Fibroblast of peridontal ligament (primary cell): ENCODE data around the gene PRR5L.

Source experiments
- DNase-seq: peaks from one replicate; pipeline ENCODE4 v3.0.0-alpha.2; 2010; ENCODE audit errors: extremely low read depth

The PRR5L gene

DNA sequence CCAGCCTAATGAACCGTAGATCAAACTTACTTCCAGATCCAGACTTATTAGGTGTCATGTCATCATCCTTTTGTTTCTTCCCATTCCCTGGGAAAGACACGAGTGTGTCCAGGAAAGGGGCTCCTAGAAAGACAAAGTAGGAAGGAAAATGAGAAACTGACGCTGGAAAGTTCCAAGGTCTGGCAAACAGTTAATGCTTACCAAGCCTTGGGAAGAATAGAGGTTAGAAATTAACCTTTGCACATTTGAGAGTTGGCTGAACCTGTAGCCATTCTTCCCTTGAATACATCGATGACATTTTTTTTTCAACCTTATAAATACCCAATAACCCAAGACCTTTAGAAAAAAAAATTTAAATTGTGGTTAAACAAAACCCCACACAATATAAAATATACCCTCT, 136.7 kb downstream of the PRR5L start:
- DNase-seq, result no peak

DNA sequence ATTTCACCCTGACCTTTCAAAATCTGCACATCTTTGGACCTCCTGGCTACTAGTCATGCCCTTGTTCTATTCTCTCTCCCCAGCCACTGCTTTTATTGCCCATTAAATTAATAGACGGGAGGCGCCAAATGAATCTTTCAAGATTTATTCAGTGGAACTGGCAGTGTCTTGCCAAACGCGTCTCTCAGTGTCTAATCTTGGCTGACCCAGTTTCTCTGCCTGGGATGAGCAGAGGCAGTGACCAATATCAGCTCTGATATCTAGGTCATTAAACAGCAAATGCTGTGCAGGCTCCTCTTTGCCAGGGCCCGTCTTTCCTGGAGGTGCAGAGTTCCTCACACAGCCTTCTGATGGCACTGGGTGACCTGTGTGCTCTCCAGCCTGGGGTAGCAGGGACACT, 140.0 kb downstream of the PRR5L start:
- DNase-seq, result no peak

DNA sequence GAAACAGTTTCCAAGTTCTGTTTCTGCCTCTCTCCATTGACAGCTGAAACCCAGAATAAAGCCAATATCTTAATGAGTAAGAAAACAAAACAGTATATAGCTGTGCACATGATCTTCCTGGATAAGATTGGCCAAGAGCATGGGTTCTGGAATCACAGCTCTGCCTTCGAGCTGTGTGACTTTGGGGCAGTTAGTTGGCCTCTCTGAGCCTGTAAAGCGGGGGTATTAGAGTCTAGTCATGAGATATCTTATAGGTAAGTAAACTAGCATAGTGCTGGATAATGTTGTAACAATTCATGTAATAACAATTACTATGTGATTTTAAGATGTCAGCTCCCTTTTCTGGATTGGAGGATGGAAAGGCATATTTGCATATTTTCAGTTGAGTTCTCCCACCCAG, 140.5 kb downstream of the PRR5L start:
- no peak for DNase-seq

DNA sequence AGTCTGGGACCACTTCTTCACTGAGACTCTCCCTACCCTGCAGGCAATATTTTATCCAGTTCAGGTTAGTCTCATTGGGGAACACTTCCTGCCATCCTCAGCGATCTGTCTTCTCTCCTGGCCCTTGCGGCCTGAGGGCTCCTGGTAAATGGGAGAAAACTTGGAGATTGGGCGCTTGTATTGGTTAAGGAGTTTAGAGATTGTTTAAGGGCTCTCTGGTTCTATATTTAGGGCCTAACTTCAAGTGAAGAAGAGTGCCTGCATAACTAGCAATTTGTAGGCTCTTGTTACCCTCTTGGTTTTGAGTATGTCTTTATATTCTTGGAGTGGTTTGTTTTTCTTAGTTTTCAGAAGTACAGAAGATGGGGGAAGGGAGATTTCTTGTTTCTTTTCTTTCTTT, 141.3 kb downstream of the PRR5L start:
- DNase-seq, result no peak

DNA sequence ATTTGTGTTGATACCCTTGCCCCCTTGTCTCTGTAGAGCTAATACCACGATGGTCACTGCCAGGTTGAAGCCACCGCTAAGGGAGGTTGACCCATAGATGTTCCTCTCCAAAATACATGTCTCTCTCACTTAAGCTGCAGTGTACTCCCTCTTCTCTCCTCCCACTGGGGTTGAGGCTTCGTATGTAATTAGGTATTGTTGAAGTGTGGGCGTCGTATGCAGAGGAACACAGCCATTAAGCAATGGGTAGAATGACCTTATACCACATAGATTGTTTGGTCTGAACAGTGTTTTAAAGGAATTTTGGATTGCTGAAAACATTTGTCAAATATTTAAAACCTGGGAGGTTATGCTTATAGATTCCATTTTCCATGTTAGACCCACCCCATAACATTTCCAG, 142.0 kb downstream of the PRR5L start:
- DNase-seq, result no peak

DNA sequence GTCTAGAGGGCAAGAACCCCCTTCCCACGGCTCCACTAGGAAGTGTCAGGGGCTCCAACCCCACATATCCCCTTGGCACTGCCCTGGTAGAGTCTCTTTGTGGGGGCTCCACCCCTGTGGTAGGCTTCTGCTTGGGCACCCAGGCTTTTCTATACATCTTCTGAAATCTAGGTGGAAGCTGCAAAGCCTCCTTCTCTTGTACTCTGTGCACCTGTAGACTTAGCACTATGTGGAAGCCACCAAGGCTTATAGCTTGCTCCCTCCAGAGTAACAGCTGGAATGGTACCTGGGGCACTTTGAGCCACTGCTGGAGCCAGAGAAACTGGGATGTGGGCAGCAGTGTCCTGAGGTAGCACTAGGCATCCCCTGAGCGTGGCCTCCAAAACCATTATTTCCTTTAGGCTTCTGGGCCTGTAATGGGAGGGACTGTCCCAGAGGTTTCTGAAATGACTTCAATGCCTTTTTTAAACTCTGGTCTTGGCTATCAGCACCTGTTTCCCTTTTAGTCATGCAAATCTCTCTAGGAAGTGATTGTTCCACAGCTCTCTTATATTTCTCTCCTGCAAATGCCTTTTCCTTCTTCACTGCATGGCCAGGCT, 145.6 kb downstream of the PRR5L start:
- no peak for DNase-seq

DNA sequence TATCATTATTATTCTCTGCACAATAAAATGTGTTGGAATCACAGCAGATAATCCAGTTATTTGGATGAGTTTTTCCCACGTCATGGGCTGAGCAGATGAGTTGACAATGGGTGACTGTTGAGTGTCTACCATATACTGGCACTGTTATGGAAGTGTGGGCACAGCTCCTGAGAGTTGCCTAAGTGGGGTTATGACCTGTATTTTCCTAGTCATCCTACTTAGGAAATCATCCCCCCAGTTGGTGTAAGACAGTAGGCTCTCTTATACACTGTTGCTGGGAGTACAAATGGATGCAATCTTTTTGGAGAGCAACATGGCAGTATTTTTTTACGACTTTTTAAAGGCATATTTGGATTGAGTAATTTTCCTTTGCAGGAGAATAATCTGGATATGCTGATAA, 147.6 kb downstream of the PRR5L start:
- DNase-seq, result no peak

DNA sequence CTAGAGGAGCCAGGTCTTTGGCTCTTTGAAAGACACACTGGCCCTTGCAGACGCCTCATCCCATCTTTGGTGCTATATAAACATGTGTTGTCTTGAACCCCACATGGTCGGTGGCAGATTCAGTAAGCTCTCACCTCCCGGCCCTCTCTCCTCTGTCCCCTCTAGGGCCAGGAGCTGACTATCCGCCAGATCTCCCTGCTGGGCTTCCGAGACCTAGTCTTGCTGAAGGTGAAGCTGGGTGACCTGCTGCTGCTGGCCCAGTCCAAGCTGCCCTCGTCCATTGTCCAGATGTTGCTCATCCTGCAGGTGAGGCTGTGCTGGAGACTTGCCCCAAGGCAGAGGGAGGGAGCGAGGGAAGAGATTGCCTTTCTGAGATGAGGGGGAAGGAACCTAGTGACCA, 150.0 kb downstream of the PRR5L start:
- DNase-seq, result no peak

DNA sequence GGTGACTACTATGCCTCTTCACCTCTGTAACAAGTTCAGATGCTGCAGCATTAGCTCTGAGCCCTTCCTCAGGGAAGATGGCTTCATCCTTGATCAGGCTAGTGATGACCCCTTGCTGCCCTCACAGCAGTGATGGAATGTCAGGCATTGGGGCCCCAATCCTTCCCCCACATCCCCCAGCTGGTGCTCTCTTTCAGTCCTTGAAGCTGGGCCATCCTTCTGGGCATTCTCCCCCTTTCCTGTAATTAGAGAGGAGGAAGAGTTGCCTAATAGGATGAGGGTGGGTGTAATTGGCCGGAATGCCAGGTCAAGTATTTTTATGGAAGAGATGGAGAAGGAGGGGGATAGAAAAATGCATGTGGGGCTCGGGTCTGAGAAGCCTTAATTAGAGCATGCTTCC, 151.4 kb downstream of the PRR5L start:
- peak; percentile 26 for DNase-seq

DNA sequence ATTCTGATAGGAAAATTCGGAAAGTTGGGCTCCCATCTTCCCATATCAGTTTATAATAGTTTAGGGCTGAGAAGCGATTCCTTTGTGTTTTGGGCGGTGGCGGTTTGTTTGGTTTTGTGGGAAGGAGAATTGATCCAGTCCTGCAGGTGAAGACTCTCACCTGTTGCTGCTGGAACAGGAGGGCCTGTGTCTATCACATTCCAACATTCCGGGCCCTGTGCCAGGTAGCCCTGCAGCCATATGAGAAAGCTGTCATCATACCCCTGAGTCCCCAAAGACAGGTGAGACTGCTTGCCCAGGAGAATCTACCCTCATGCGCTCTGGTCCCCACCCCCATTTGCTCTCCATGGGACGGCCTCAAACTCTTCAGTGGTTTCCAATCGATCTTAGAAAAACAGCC, 151.9 kb downstream of the PRR5L start:
- no peak for DNase-seq

DNA sequence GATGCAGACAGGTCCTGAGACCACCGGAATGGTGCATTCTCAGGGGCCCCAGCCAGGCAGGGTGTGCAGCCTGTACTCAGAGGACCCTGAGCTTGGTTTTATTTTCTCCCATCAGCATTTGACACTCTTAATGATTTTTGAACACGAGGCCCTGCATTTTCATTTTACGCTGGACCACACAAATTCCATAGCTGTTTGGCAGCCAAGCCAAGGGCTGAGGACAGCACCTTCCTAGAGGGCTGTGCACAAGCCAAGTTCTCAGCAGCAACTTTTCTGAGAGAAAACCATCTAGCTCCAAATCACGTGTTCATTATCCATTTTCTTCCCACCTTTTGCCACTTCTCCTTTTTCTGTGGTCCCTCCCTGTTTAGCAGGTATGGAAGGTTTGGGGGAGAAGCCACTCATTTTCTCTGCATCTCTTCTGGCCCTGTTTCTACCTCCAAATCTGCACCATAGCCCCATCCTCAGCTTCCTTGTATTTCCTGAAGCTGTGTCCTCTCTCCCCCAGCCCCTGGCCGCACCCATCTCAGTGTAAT, 153.5 kb downstream of the PRR5L start:
- DNase-seq, result no peak

DNA sequence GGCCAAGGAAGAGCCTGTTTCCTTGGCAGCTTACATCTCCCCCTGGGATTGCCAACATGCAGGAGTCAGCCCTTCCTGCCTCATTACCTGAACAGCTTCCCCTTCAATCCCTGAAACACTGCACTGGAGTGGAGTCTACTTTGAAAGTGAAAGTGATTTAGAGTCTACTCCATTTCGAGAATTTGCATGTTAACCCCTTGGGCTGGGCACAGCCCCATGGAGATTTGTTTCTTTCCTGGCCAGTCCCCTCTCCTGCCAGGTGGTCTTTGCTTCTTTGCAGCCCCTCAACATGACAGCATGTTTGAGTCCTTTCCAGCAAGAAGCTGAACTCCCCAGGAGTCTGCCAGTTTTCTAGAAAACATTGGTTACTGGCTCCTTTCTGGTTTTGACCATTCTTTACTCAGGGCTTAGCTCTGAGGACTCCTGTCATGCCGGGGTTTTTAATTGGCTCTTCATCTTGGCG, 154.1 kb downstream of the PRR5L start:
- peak; percentile 30 for DNase-seq

DNA sequence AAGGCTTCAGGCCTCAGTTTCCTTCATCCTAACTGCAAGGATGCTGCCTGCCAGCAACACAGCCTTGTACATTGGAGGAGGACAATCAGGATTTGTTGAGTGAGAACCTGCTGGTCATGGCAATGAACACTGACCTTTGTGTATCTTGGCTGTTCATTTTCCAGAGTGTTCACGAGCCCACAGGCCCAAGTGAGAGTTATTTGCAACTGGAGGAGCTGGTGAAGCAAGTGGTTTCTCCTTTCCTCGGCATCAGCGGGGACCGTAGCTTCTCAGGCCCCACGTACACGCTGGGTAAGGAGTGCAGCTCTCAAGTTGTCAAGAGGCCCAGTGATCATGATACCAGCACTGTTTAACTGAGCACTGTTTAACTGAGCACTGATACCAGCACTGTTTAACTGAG, 155.0 kb downstream of the PRR5L start:
- no peak for DNase-seq

DNA sequence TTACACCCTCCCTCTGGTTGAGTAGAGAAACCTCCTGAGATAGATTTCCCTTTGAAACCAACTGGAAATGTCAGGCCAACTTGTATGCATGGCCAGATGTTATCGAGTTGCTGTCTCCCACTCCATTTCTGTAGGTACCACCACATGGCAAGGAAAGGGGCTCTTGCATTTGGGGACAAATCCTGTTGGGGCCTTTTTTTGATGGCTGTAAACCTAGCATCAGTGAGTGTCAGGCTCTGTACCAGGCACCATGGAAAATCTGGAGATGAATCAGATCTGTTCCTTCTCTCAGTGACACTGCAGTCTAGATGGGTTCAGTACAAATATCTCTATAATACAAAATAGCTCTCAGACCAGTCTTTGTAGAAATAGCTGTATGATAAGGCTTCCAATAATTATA, 155.6 kb downstream of the PRR5L start:
- DNase-seq, result no peak

DNA sequence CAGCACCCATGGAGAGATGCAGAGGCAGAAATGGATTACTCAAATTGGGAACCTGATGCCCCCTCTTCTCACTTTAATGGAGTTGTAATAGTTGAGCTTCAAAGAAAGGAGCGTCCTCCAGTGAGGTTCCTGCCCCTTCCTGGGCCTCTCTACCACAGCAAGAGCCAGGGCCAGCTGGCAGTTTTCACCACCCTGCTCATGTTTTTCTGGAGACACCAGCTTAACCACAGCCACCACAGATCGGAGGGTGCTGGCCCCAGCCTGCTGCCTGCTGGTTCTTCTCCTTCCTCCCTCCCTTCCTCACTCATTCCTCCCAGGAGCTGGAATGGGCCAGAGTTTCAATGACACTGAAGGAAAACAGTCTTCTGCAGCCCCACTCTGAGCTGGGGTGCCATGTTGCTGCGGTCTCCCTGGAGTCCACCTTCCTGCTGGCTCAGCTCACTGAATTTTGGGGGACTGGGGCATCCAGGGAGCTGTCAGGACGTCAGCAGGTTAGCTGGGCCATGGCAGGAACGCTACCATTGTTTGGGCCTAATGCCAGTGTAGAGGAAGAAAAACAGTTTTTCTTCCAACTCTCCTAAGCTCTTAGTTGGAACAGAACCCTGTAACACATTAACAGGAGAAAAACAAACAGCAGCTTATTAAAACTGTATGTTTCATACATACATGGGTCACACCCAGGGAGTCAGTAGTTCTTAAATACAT, 156.3 kb downstream of the PRR5L start:
- peak; percentile 59 for DNase-seq

DNA sequence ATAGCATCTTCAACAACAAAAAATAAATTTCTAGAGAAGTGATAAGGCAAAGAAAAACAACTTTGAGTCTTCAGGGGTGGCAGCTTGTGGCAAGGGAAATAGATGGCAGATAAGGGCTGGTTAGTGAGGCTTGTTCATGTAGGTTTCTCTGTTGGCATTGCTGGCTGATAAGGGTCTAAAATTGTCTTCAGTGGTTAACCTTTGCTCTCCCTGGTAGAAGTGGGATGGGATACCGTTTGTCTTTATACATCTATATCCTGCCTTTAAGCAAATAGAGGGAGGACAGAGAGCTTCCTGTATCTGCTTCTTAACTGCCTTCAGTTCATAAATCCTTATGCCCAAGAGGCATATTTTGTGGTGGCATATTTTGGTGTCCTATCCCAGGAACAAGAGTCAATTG, 156.9 kb downstream of the PRR5L start:
- DNase-seq, result no peak

DNA sequence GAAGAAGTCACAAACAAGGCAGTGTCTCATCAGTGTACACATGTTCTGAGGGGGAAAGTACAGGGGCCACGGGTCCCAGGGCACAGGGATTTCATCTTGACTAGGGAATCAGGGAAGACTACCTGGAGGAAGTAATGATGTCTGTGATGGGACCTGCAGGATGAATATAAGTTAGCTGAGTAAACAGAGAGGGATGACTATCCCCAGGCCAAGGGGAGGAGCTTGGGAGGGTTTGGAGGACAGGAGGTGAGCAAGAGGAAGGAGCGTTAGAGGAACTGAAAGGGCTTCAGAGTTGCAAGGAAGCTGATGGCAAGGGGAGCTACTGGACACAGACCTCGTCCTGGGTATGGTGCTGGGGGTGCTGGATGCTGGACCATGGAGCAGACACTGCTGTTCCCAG, 157.6 kb downstream of the PRR5L start:
- DNase-seq, result no peak

DNA sequence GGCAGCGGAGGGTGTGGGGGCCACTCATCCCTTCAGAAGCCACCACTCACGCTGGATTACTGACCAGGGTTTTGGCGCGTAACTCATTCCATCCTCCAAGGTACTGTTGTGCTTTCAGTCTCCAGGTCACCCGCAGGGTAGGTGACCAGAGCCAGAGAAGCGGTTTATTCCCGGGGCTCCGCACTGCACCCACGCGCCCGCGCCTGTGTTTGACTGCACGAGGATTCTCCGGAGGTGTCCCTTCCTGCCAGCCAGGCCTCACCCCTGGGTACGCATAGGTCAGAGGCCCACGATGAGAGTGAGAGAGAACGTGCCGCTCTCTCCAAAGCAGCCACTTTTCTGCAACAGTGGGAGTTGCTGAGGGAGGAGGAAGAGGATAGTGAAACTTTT, 158.5 kb downstream of the PRR5L start:
- DNase-seq, result no peak

DNA sequence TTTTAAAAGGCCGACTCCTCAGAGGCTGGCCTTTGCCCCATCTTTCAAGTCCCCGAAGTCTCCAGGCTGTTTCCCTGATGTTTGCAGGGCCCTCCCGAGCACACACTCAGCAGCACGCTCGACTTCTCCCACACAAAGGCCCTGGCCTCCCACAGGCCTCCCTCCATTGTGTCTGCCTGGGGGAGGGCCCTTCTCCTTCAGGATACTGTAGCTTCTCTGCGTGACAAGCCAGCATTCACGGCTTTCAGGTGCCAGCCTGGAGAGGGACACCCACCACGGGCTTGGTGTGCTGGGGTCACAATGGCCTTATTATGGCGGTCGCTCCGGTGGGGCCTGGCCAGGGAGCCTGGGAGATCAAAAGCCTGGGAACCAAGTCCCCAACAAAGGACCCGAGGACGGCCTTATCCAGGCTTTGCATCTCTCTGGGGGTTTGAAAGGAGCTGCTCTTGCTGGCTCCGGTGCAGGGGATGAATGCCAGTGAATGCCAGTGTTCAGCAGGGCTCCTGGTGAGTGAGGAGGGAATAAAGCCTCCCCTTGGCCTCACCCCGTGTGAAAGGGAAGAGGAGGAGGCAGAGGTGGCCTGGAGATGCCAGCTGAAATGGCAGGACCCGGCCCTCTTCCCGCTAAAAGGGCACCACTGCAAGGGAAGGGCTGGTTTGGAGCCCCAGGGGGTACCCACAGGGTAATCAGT, 159.0 kb downstream of the PRR5L start:
- DNase-seq, result no peak

DNA sequence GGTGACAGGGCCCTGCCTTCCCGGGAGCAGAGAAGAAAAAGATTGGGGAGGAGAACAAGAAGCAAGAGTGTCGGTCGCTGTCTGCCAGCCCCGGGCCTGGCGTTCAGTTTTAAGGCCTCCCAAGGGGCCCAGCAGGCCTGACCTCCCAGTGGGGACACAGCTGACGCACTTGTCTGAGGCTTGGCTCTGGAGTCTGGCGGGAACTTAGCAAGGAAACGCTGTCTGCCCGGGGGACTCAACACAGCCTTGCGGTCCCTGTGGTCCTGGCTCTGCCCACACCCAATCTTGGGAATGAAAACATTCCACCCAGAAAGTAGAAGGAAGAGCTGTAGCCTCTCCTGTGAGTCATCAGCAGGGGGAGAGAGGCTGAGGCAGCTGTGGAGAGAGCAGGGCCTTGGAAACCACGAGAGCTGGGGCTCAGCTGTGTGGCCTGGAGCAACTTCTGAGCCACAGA, 159.6 kb downstream of the PRR5L start:
- DNase-seq, result peak; percentile 97

DNA sequence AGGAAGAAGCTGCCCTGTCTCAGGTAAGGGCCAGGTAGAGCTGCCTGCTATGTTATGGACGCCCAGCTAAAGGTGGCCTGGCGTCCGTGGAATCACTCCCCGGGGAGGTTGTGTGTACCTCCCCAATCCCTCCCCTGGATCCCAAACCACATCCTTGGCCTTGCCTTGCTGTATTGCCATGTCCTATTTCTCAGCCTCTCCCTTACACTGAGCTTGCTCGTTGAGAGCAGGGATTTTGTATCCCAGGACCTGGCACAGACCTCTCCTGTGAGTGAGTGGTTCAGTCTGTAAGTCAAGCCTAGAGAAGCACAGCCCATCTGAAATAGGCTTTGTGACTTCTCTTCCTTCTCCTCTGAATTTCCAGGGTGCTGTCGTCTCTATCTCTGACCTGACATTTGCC, 160.1 kb downstream of the PRR5L start:
- peak; percentile 78 for DNase-seq

DNA sequence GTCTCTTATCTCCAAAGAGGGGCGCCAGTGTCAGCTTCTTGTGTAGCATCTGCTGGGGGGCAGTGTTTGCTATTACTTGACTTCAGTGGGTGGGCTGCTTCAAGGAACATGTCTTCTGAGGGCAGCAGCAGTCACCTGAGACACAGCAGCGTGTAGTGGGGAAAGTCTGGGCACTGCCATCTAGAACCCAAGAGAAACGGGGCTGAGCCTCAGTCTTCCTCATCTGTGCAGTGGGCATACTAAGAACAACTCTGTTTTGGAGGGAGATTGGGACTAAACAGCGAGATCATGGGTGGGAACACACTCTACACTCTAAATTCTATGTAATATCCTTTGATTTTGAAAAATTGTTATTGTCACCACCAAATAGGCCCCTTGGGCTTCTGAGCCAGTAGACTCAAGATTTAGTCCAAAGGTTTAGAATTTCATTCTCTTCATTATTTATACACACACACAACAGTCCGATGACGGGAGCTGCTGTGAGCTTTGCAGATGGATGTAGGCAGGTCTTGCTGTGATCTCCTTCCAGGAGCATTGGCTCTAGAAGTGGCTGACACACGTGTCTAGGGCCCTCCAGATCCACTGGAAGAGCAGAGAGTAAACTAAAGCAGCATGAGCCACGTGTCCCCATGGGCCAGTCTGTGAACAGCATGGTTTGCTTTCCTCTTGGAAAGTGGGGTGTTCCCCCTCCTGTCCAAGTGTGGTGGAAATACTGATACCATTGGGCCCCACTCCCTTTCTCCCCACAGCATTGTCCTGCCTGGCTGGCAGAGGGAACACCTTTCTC, 162.2 kb downstream of the PRR5L start:
- no peak for DNase-seq
